Breast epithelium (tissue), 4 donors: ENCODE measurements around the gene CCDC102A. TPM values are rescaled to one million over a fixed set of nuclear protein-coding genes. Genes with fewer than 3 reads are reported as not detected.

ENCODE experiments used
- DNase-seq, 2 donors: peaks; one replicate each; pipeline ENCODE4 v3.0.0-alpha.2; 2019; ENCODE audit warnings: low spot score in 2 of 2
- H3K27ac ChIP-seq, 2 donors: fragments of 200-600 bp; sonication (generic) in 1 of 2; one replicate each; pipeline ENCODE4 v1.5.1; 2016 to 2019; ENCODE audit warnings: mild to moderate bottlenecking in 1 of 2
- H3K27me3 ChIP-seq, 2 donors: fragments of 200-600 bp; sonication (generic) in 1 of 2; one replicate each; pipeline versions ENCODE4 v1.5.1 to v1.6.0; 2017 to 2019; ENCODE audit warnings: control low read depth in 1 of 2, mild to moderate bottlenecking in 1 of 2
- H3K36me3 ChIP-seq: fragments of 200-600 bp; one replicate; pipeline ENCODE4 v1.5.1; 2019
- H3K4me1 ChIP-seq, 2 donors: fragments of 200-600 bp; sonication (generic); one replicate each; pipeline ENCODE4 v1.5.1; 2016 to 2019; ENCODE audit warnings: control low read depth in 1 of 2
- H3K4me3 ChIP-seq, 3 donors: fragments of 200-600 bp; sonication (generic); 1 replicate in 2 of 3; 2 replicates in 1 of 3; pipeline ENCODE4 v1.5.1; 2016 to 2019; ENCODE audit warnings: mild to moderate bottlenecking in 3 of 3, moderate library complexity in 2 of 3
- H3K9me3 ChIP-seq, 2 donors: fragments of 200-600 bp; sonication (generic) in 1 of 2; one replicate each; pipeline ENCODE4 v1.5.1; 2016 to 2019; ENCODE audit warnings: control low read depth in 1 of 2
- POLR2A ChIP-seq: fragments of 450-650 bp; IDR thresholded peaks from one replicate; pipeline ENCODE4 v1.6.1; 2016; ENCODE audit warnings: antibody characterized with exemption, mild to moderate bottlenecking, moderate library complexity
- POLR2AphosphoS5 ChIP-seq, 3 donors: sonication (generic); formaldehyde crosslinking; IDR thresholded peaks; one replicate each; pipeline ENCODE4 v1.6.1; 2017; ENCODE audit warnings: antibody characterized with exemption in 3 of 3
- intact Hi-C: fragments of 100-400 bp; cut with DNase I; formaldehyde crosslinking; loops from one replicate; pipeline ENCODE4 v1.15.1; 2023; ENCODE audit warnings: low total_unique reads
- total RNA-seq, 3 donors: library from RNA; depleted of rRNA; stranded (reverse); fragments of >200 nt; gene quantifications; one replicate each; pipeline ENCODE4 v1.1.0, GENCODE V29; 2016
- TF ChIP-seq, protein P1 (sequence below), 3 donors: fragments of 450-650 bp; IDR thresholded peaks; one replicate each; pipeline ENCODE4 v1.5.1; 2016 to 2017; ENCODE audit warnings: antibody characterized with exemption in 3 of 3, mild to moderate bottlenecking in 3 of 3, moderate library complexity in 3 of 3

CCDC102A gene
- total RNA-seq, 3 donors from 2014 or later: 6.7 to 15.1 (median 12.1) TPM

DNA sequence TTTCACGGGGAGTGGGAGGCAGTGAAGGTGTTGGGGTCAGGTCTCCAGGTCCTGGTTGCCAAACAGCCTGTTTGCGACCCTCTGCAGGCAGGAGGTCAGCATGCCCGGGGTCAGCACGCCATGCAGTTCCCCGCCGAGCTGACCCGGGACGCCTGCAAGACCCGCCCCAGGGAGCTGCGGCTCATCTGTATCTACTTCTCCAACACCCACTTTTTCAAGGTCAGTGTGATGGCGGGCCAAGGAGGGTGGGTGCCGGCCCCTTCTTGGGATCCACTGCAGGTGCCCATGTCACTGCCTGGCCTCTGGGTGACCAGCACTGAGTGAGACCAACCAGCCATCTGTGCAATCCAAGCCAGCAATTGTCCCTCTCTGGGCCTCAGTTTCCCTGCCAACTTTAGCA lies 27.4 kb upstream of the CCDC102A start:
- intact Hi-C loops: no loop called here
- TF ChIP-seq, protein P1, sequence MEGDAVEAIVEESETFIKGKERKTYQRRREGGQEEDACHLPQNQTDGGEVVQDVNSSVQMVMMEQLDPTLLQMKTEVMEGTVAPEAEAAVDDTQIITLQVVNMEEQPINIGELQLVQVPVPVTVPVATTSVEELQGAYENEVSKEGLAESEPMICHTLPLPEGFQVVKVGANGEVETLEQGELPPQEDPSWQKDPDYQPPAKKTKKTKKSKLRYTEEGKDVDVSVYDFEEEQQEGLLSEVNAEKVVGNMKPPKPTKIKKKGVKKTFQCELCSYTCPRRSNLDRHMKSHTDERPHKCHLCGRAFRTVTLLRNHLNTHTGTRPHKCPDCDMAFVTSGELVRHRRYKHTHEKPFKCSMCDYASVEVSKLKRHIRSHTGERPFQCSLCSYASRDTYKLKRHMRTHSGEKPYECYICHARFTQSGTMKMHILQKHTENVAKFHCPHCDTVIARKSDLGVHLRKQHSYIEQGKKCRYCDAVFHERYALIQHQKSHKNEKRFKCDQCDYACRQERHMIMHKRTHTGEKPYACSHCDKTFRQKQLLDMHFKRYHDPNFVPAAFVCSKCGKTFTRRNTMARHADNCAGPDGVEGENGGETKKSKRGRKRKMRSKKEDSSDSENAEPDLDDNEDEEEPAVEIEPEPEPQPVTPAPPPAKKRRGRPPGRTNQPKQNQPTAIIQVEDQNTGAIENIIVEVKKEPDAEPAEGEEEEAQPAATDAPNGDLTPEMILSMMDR (IDR thresholded peaks at IDR 0.05): no peak
- TF ChIP-seq POLR2A (no peak), POLR2AphosphoS5 (IDR thresholded peaks at IDR 0.05) (no peak)
- H3K9me3 ChIP-seq: peaks cover 8 to 19% of the 10 kb centered on the region in 2 donors
- H3K27me3 ChIP-seq: no peaks in the 10 kb centered on the region
- no peaks in the 10 kb centered on the region for H3K36me3 ChIP-seq
- H3K27ac ChIP-seq: no peak overlapping the region
- no peaks in the 10 kb centered on the region for H3K4me1 ChIP-seq
- peak in 1 of 2 donors; percentile 3 for DNase-seq
- no peak overlapping the region for H3K4me3 ChIP-seq

DNA sequence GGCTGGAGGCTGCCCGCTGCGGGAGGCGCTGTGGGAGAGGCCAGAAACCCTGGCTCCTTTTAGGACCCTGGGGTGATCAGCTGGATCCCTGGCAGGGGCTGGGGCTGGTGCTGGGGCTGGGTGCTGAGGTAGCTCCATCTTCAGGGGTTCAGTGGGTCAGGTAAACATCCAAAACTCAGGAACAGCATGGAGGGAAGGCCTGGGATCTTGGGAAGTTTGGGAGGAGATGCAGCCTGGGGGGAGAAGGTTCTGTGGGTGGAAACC lies 27.0 kb upstream of the CCDC102A start:
- H3K27me3 ChIP-seq: no peaks in the 10 kb centered on the region
- H3K36me3 ChIP-seq: no peaks in the 10 kb centered on the region
- peaks cover 8 to 19% of the 10 kb centered on the region in 2 donors for H3K9me3 ChIP-seq
- no peaks in the 10 kb centered on the region for H3K4me1 ChIP-seq
- H3K4me3 ChIP-seq: no peak overlapping the region
- TF ChIP-seq, protein P1 (IDR thresholded peaks at IDR 0.05): no peak
- TF ChIP-seq POLR2A (no peak), POLR2AphosphoS5 (IDR thresholded peaks at IDR 0.05) (no peak)
- intact Hi-C loops: no loop called here
- H3K27ac ChIP-seq: no peak overlapping the region
- peak in 1 of 2 donors; percentile 2 for DNase-seq

DNA sequence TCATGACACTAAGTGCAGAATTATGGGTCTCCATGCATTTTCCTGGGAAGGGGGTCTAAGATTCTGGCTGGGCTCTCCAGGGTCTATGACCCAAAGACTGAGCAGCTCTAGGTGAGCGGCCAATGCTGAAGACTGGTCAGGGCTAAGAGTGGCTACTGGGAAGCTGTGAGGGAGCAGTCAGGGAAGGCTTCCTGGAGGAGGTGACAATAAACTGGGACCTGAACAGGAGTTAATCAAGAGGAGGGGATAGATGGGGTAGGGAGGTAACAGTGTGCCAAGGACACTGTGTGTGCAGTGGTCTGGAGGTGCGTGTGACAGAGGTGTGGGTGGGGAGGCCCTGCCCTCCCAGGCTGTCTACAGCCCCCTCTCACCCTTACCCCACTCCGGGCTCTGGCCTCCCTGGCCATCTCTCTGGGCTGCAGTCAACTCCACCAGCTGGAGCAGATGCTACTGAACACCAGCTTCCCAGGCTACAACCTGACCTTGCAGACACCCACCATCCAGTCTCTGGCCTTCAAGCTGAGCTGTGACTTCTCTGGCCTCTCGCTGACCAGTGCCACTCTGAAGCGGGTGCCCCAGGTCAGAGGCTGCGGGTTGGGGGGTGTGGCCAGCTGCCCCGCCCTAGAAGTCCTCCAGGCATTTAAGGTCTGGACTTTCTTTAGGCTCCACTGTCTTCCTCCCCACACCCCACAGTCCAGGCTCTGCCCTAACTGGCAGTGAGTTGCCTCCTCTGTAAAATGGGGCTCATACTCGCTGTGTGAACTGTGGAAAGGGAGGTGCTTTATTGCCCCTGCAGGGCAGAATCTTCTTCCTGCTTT lies 26.5 kb upstream of the CCDC102A start:
- Histone ChIP-seq H3K36me3 (no peaks in the 10 kb centered on the region), H3K4me3 (no peak overlapping the region), H3K9me3 (peaks cover 8 to 19% of the 10 kb centered on the region in 2 donors), H3K4me1 (no peaks in the 10 kb centered on the region), H3K27me3 (no peaks in the 10 kb centered on the region), H3K27ac (no peak overlapping the region)
- no peak for DNase-seq
- TF ChIP-seq, protein P1 (IDR thresholded peaks at IDR 0.05): no peak
- TF ChIP-seq POLR2AphosphoS5 (IDR thresholded peaks at IDR 0.05) (no peak), POLR2A (no peak)
- intact Hi-C loops: no loop called here

DNA sequence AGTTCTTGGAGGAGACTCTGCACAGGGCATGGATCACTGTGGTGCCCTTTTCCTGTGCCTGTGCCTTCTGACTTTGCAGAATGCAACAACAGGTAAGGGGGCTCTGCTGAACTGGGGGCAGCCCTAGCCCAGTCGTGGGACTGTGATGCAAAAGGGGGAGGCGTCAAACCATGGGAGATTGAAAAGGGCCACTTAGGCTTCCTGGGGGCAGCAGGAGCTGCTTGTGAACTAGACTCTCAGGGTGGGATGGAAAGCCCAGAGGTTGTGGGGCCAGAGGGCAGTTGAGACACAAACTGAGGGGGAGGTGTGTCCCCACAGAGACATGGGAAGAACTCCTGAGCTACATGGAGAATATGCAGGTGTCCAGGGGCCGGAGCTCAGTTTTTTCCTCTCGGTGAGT lies 25.7 kb upstream of the CCDC102A start:
- H3K27ac ChIP-seq: no peak overlapping the region
- no peaks in the 10 kb centered on the region for H3K4me1 ChIP-seq
- no peak overlapping the region for H3K4me3 ChIP-seq
- H3K36me3 ChIP-seq: no peaks in the 10 kb centered on the region
- TF ChIP-seq, protein P1 (IDR thresholded peaks at IDR 0.05): no peak
- TF ChIP-seq POLR2AphosphoS5 (IDR thresholded peaks at IDR 0.05) (no peak), POLR2A (no peak)
- DNase-seq: peak in 1 of 2 donors; percentile 7
- H3K27me3 ChIP-seq: no peaks in the 10 kb centered on the region
- peaks cover 8 to 19% of the 10 kb centered on the region in 2 donors for H3K9me3 ChIP-seq
- intact Hi-C loops: no loop called here

DNA sequence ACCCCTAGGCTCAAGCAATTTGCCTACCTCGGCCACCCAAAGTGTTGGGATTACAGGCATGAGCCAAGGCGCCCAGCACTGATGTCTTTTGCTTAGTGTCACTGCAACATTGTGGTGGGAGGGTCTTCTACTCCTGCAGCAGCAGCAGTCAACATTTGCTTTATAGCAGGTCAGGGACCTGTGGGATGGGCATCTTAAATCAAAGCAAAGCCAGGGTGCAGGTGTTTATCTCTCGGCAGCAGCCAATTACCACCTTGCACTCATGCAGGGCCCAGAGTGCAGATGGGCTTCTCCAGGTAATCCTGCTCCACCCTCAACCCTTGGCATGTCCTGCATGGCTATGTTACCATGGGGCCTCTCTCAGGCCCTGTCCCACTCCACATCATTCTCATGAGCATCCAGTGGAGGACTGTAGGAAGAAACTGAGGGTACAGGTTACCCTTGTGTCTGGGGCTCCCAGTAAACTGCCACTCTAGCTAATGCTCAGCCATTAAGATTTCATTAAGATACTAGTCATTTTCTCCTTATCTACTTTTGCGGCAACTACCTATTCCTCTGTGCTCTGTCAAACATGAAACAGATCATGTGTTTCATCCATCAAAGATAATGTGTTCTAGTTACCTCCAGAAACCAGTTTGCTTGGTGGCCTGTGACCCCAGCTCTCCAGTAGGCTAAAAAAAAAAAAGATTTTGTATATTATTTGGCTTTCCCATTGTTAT lies 22.9 kb upstream of the CCDC102A start:
- intact Hi-C loops: no loop called here
- no peak overlapping the region for H3K4me3 ChIP-seq
- peak; percentile 12 to 27 for DNase-seq
- no peaks in the 10 kb centered on the region for H3K27me3 ChIP-seq
- H3K4me1 ChIP-seq: no peaks in the 10 kb centered on the region
- no peaks in the 10 kb centered on the region for H3K36me3 ChIP-seq
- TF ChIP-seq POLR2A (no peak), POLR2AphosphoS5 (IDR thresholded peaks at IDR 0.05) (no peak)
- H3K9me3 ChIP-seq: peaks cover 8 to 19% of the 10 kb centered on the region in 2 donors
- H3K27ac ChIP-seq: no peak overlapping the region
